Calu3 (cell line): ENCODE data around the gene NUDCD3. TPM values are rescaled to one million over a fixed set of nuclear protein-coding genes. Genes with fewer than 3 reads are reported as not detected.

Experiments used
- BruUV-seq: library from RNA; stranded (reverse); fragments of 400-500 nt; replicated peaks from 2 replicates; lab custom pipeline; 2021; lab: Mats Ljungman, UMichigan
- CTCF ChIA-PET: fragments of 300-600 bp; sonication (Branson Sonifier 250); formaldehyde crosslinking; loops from one replicate; lab custom pipeline; 2022; ENCODE audit warnings: antibody characterized with exemption; lab: Charles Lee
- DNase-seq: peaks from one replicate; pipeline ENCODE4 v3.0.0; 2022
- H3K27ac Mint-ChIP-seq: one replicate; pipeline ENCODE4 v1.8.0; 2022; ENCODE audit warnings: mixed read lengths; ENCODE audit not compliant: unreplicated experiment
- H3K27me3 Mint-ChIP-seq: one replicate; pipeline ENCODE4 v1.8.0; 2022; ENCODE audit warnings: mixed read lengths; ENCODE audit not compliant: unreplicated experiment
- H3K36me3 Mint-ChIP-seq: one replicate; pipeline ENCODE4 v1.8.0; 2022; ENCODE audit warnings: mild to moderate bottlenecking, moderate library complexity, mixed read lengths; ENCODE audit not compliant: insufficient read depth, unreplicated experiment
- H3K4me1 Mint-ChIP-seq: one replicate; pipeline ENCODE4 v1.8.0; 2022; ENCODE audit warnings: mild to moderate bottlenecking, low read depth, mixed read lengths; ENCODE audit not compliant: unreplicated experiment
- H3K4me3 Mint-ChIP-seq: one replicate; pipeline ENCODE4 v1.8.0; 2022; ENCODE audit warnings: mild to moderate bottlenecking, low read depth, moderate library complexity, mixed read lengths; ENCODE audit not compliant: unreplicated experiment
- H3K9me3 Mint-ChIP-seq: one replicate; pipeline ENCODE4 v1.8.0; 2022; ENCODE audit warnings: low read depth, mixed read lengths; ENCODE audit not compliant: unreplicated experiment
- CTCF ChIP-seq: fragments of 200-600 bp; IDR thresholded peaks from one replicate; pipeline ENCODE4 v1.8.0; 2022; ENCODE audit warnings: antibody characterized with exemption; ENCODE audit not compliant: unreplicated experiment
- intact Hi-C: fragments of 100-400 bp; cut with micrococcal nuclease; formaldehyde crosslinking; loops from one replicate; pipeline ENCODE4 v1.10.0; 2022; ENCODE audit not compliant: unreplicated experiment
- total RNA-seq: library from RNA; stranded (reverse); gene quantifications from 2 replicates; pipeline ENCODE4 v1.2.3, GENCODE V29; 2022

Gene NUDCD3
- total RNA-seq, 1 experiment from 2014 or later: 176 TPM

- peaks cover 40% of the 10 kb centered on the region for H3K36me3 Mint-ChIP-seq
- no peaks in the 10 kb centered on the region for H3K27me3 Mint-ChIP-seq
- no peak overlapping the region for H3K27ac Mint-ChIP-seq
- intact Hi-C loops: loop anchor here (5.0 kb wide), 1 partner anchor 221 kb away; no protein-coding TSS in a partner anchor
- H3K9me3 Mint-ChIP-seq: no peaks in the 10 kb centered on the region
- no TSS peak for BruUV-seq
- DNase-seq: no peak
- no peak overlapping the region for H3K4me3 Mint-ChIP-seq
- CTCF ChIA-PET: no interaction called here
- peaks cover 23% of the 10 kb centered on the region for H3K4me1 Mint-ChIP-seq
- peak; percentile 45 for TF ChIP-seq CTCF
These were observed 27.2 kb downstream of the NUDCD3 start for GRCh38 chr7:44463169-44463808.

GRCh38 chr7:44461387-44461786, 29.1 kb downstream of the NUDCD3 start:
- DNase-seq: no peak
- Mint-ChIP-seq H3K27me3 (no peaks in the 10 kb centered on the region), H3K9me3 (no peaks in the 10 kb centered on the region), H3K36me3 (peaks cover 27% of the 10 kb centered on the region), H3K27ac (no peak overlapping the region), H3K4me3 (no peak overlapping the region), H3K4me1 (peaks cover 23% of the 10 kb centered on the region)
- no peak for TF ChIP-seq CTCF
- intact Hi-C loops: loop anchor here (5.0 kb wide), 1 partner anchor 219 kb away; no protein-coding TSS in a partner anchor
- no TSS peak for BruUV-seq
- CTCF ChIA-PET: interaction anchor here (1.2 kb wide), 1 partner anchor 84 kb away, joined by 4 read pairs; no protein-coding TSS in a partner anchor

GRCh38 chr7:44460325-44460724, 30.1 kb downstream of the NUDCD3 start:
- Mint-ChIP-seq H3K4me1 (peaks cover 23% of the 10 kb centered on the region), H3K9me3 (no peaks in the 10 kb centered on the region), H3K4me3 (no peak overlapping the region), H3K27me3 (no peaks in the 10 kb centered on the region), H3K27ac (peak overlapping the region; percentile 76), H3K36me3 (peaks cover 20% of the 10 kb centered on the region)
- TF ChIP-seq CTCF: no peak
- no TSS peak for BruUV-seq
- intact Hi-C loops: loop anchor here (5.0 kb wide), 1 partner anchor 218 kb away; no protein-coding TSS in a partner anchor
- CTCF ChIA-PET: interaction anchor here (0.7 to 0.9 kb wide), 2 partner anchors 39 to 81 kb away, joined by 3 to 5 read pairs; no protein-coding TSS in a partner anchor
- DNase-seq: peak; percentile 17

GRCh38 chr7:44455155-44455554, 35.3 kb downstream of the NUDCD3 start:
- intact Hi-C loops: no loop called here
- H3K27ac Mint-ChIP-seq: no peak overlapping the region
- CTCF ChIA-PET: interaction anchor here (0.5 kb wide), 1 partner anchor 329 kb away, joined by 3 read pairs; no protein-coding TSS in a partner anchor
- H3K27me3 Mint-ChIP-seq: no peaks in the 10 kb centered on the region
- no peaks in the 10 kb centered on the region for H3K9me3 Mint-ChIP-seq
- H3K4me3 Mint-ChIP-seq: no peak overlapping the region
- H3K4me1 Mint-ChIP-seq: peaks cover 6% of the 10 kb centered on the region
- peaks cover 6% of the 10 kb centered on the region for H3K36me3 Mint-ChIP-seq
- no peak for DNase-seq
- no peak for TF ChIP-seq CTCF
- no TSS peak for BruUV-seq
